ENCODE data around the gene GLRX2. TPM values are rescaled to one million over a fixed set of nuclear protein-coding genes. Genes with fewer than 3 reads are reported as not detected.

The GLRX2 gene
- polyA plus RNA-seq, 1 donor: 15.8 TPM

DNA sequence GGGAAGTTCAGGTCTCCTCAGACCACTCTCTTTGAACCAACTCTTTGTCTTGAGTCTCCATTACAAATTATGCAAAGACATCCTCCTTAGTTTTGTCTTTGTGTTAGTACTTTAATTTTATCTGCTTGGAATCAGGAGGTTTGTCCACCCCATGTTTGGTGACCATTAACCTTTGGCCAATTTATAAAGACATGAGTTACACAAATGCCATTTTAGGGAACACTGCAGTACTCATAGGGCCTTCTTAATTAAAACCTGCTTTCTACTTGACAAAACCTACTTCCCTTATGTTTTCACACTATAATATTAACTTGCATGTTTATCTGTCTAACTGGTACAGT is 8.7 kb upstream of the GLRX2 start:
- DNase-seq: no peak

DNA sequence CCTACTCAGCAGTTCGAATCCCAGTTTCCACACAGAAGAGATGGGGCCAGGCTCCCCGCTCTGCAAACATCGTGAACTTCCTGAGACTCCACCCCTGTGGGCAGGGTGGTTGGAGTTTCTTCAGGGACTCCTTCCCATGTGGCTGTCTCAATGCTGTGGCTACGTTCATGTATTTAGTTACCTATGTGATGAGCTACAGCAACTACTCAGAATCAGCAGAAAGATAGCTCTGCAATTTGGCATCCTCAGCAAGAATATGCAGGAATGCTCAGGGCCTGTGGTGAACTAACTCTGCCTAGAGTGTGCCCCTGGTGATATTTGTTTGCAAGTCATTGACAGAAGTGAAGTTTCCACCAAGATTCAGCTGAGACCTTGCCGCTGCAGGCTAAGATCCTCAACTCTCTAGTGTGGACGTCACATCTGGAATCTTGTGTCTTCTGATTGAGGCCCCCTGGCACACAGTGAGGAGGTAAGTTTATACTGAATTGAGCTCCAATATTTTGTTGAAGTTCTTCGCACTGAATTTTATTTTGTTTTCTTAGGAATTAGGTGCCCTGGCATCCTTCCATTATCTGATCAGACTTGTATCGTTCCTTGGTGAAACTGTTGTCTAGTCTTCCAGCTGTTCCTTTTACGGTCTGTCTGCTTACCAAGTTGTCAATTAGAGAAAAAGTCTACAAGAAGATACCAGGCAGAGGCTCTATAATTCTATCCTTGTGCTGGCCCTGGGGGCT is 8.2 kb upstream of the GLRX2 start:
- DNase-seq: no peak

DNA sequence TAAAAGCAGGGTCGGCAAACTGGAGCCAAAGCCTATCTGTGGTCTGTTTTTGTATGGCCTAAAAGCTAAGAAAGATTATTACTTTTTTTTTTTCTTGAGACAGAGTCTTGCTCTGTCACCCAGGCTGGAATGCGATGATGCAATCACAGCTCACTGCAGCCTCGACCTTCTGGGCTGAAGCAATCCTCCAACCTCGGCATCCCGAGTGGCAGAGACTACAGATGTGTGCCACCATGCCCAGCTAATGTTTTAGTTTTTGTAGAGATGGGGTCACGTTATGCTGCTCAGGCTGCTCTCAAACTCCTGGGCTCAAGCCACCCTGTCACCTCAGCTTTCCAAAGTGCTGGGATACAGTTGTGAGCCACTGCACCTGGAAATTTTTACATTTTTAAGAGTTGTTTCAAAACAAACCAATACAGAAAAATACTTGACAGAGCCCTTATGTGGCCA is 6.5 kb upstream of the GLRX2 start:
- no peak for DNase-seq

DNA sequence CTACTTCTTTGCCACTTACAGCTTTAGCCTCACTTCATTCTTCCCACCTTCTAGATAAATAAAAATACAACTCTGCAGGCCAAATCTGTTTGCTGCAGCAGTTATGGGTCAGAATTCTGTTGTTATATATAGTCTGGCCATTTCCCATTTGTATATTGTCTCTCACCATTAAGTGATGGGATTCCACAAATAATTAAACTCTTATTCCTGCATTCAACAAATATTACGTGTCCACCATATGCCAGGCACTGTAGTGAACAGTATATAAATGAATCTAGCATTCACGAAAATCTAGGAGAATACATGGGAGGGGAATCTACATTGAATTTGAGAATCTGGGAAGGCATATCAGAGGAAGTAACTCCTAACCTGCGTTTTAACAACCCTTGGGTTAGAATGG is 5.7 kb upstream of the GLRX2 start:
- no peak for DNase-seq

DNA sequence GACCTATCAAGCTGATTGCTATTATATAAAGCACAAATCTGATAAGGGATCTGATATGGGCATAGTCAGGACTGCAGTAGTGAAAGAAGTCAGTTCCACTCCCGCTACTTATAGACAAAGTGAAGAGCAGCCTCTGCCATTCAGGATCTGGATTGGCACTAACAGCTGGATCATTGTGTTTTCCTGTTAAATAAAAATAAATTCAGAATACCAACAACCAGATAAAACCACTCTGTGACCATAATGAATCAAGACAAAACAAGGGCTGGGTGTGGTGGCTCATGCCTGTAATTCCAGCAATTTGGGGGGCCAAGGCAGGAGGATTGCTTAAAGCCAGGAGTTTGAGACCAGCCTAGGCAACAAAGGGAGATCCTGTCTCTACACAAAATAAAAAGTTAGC is 5.0 kb upstream of the GLRX2 start:
- no peak for DNase-seq

DNA sequence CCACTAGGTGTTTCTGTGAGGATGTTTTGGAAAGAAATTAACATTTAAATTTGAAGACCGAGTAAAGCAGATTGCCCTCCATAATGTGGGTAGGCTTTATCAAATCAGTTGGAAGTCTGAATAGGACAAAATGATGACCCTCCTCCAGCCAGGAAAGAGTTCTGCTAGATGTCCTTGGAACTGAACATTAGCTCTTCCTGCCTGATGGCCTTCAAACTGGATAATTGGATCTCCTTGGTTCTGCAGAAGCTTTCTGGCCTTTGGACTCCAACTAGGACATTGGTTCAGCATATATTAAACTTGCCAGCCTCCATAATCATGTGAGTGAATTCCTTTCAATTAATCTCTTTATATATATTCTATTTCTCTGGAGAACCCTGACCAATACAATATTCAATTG is 4.4 kb upstream of the GLRX2 start:
- DNase-seq: no peak

DNA sequence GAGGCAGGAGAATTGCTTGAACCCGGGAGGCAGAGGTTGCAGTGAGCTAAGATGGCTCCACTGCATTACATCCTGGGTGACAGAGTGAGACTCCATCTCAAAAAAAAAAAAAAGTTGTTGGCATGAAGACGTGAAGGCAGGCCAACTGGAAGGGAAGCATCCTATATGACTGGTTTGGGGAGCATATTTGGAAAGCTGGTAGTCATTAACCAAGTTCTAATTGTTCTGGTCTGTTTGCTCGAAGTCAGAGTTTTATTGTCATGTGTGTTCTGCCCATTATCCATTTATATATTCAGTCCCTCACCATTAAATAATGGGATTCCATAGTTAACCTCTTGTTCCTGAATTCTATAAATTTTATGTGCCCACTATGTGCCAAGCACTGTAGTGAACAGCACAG is 3.3 kb upstream of the GLRX2 start:
- DNase-seq: no peak

DNA sequence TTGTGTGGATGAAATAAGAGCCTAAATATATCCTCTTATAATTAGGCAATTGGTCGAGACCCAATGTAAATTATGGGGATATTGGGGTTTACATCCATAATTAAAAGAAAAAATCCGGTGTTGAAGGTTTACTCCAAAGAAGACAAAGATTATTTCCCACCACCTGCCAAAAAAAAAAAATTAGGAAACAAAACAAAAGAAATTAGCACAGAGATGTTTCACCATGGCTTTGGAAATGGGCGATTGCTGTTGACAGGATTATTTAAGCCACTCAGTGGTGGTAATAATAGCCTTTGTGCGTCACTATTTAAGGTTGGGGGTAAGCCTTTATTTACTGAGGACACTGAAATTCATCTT is 585 bp upstream of the GLRX2 start:
- DNase-seq: no peak

DNA sequence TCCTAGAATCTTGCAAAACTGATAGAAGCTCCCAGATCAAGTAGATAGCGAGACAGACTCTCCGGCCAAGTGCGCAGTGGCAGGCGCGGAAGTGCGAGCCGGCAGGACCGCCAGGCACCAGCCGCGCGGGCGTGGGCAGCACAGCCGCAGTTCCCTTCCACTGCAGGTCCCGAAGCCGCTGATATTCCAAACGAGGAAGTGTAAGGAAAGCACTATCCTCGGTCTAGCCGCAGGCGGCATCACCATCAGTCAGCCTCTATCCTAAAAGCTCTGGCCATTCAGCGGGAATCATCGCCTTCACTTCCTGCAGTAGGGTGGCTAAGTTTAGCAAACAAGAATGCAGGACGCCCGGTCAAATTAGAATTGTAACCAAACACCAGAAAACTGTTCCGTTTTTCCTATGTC is 710 bp downstream of the GLRX2 start:
- DNase-seq: no peak

DNA sequence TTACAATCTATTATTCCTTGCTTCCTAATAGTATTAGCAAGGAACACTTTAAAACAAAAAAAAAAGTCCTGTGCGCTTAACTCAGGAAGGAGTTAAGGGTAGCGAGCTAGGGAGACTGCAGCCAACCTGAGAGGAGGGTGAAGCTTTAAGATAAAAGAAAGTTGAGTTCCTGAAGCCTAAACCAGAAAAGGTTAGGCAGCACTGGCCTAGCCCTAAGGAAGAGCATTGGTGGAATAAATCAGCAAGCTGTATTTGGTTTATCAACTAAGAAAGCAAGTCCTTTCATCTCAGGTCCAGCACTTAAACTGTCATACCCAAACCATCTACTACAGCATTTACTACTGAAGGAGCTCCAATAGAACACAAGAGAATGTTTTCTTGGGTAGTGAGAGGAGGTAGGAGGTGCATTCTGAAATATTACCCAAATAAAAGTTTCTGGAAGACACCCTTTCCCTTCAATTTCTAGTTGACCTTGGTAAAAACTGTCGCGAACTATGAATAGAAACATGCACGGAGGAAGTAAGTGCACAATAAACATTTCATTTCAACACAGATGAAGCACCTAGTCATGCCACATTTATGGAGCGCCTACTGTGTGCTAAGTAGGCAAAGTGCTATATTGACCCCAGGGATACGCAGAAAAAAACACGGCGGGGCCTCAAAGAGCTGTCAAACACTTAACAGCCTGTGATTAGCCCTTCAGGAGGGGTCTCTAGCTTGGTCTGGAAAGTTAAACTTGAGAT is 1.3 kb downstream of the GLRX2 start:
- DNase-seq: no peak

DNA sequence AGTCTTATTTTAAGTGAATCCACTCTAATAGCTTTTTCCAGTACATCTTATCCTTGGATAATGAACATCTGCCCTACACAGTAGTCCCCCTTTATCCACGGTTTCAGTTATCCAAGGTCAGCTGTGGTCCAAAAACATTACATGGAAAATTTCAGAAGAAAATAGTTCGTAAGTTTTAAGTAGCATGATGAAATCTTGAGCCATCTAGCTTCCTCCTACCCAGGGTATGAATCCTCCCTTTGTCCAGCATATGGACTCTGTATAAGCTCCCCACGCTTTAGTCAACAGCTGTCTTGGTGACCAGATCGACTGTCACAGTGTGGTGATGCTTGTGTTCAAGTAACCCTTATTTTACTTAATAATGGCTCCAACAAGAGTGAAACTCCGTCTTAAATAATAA is 2.6 kb downstream of the GLRX2 start:
- no peak for DNase-seq

DNA sequence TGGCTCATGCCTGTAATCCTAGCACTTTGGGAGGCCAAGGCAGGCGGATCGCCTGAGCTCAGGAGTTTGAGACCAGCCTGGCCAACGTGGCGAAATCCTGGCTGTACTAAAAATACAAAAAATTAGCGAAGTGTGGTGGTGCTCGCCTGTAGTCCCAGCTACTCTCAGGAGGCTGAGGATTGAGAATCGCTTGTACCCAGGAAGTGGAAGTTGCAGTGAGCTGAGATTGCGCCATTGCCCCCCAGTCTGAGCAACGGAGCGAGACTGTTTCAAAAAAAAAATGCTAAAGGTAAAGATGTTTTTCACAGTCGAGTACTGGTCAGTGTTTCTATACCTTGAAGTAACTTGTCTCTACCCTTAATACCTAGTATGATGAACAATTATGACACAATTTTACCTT is 11.1 kb downstream of the GLRX2 start:
- DNase-seq: no peak

DNA sequence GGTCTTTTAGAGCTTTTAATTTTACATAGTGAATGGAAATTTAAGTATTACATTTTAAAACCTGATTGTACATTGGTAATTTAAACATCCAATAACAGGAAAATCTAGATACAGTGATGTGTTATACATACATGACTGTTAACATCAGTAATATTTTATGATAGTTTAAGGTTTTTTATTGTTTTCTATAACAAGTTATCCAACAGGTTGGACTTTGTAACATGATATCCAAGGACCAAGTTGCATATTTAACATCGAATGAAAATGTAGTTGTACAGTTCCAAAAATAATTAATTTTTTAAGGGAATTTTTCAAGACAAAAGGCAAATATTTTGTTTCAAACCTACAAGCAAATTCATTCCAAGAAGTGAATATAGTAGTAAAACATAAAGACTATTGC is 14.3 kb downstream of the GLRX2 start:
- DNase-seq: no peak

DNA sequence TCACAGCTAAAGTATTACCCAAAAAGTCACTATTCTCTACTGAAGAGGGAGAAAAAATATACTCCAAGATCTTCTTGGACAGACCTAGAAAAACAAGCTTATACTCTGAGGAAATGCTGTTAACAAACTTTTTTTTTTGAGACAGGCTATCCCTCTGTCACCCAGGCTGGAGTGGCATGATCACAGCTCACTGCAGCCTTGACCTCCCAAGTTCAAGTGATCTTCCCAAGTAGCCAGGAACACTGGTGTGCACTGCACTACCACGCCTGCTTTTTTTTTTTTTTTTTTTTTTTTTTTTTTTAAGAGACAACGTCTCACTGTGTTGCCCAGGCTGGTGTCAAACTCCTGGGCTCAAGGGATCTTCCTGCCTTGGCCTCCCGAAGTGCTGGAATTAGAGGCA is 17.3 kb downstream of the GLRX2 start:
- DNase-seq: no peak

DNA sequence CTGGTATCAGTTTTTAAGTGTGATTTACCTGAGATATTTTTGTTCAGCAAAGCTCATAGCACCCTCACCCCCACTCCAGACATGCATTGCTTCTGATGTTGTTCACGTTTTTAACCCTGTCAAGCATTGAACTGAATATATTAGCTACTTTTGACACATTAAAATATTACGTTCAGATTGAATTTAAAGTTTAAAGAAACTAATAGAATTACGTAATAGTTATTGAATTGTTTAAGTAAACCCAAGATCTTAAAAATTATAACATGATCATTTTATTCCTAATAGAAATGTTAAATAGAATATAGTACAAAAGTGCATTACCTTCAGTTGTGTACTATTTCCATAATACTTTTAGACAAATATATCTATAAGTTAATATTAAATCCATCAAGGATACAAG is 18.9 kb downstream of the GLRX2 start:
- no peak for DNase-seq

DNA sequence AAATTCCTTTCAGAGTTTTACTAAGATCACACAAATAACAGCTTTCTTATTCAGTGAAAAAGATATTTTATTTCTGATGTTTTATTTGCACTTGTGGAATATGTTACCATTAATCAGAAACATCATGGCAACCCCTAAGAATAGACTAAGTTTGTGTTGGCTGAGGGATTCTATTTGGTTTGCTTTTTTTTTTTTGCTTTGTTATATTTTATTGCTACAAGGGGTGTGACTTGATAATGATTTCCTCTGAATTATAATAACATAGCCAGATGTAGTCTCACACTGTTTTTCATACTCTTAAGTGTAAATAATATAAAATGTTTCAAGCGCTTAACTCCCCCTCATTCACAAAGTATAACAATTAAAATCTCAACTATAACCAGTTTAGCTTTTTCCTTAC is 20.0 kb downstream of the GLRX2 start:
- no peak for DNase-seq

DNA sequence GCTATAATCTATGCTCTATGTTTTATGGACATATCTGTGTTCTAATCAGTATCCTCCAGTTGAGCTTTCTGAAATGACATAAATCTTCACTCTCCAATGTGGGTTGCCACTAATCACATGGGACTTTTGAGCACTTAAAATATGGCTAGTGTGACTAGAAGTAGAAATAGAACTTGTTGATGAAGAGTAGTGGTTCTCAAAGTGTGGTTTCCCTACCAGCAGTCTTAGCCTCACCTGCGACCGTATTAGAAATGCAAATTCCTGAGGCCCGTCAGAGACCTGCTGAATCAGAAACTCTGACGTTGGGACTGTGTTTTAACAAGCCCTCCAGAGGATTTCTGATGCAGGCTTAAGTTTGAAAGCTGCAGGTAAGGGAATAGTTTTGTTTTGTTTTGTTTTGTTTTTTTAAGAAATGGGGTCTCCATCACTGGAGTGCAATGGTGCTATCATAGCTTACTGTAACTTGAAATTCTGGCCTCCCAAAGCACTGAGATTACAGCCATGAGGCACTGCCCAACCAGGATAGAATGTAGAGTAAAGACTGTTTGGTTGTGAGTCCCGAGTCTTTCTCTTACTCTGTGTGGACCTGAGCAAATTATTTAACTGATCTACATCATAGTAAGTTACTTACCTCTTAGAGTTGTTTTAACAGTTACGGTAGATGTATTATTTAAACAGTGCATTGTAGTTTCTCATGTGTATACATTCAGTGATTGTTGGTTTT is 21.7 kb downstream of the GLRX2 start:
- no peak for DNase-seq

DNA sequence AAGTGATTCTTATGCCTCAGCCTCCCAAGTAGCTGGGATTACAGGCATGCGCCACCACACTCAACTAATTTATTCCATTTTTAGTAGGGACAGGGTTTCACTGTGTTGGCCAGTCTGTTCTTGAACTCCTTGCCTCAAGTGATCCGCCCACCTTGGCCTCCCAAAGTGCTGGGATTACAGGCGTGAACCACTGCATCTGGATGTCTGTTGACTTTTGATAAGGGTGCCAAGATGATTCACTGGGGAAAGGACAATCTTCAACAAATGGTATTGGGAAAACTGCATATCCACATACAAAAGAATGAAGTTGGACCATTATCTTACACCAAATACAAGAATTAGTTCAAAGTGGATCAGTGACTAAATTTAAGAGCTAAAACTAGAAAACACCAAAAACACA is 26.0 kb downstream of the GLRX2 start:
- DNase-seq: no peak

DNA sequence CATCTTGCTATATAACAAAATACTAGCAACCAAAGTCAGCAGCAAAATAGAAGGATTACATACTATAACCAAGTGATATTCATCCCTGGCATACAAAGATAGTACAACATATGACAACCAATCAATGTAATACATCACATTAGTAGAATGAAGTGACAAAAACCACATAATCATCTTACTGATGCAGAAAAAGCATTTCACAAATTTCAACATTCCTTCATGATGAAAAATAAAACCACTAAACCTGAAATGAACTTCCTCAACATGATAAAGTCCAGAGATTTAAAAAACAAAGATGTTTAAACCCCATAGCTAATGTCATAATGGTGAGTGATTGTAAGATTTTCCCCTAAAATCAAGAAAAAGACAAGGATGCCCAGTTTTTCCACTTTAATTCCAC is 27.2 kb downstream of the GLRX2 start:
- no peak for DNase-seq

DNA sequence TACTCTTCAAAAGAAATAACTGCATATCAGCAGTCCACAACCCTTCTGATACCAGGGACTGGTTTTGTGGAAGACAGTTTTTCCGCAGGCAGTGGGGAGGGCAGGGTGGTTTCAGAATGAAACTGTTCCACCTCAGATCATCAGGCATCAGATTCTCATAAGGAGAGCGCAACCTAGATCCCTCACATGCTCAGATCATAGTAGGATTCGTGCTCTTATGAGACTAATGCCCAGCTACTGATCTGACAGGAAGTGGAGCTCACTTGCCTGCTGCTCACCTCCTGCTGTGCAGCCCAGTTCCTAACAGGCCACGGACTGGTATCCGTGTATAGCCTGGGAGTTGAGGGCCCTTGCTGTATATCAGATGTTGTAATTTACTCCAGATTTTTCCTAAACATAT is 34.3 kb downstream of the GLRX2 start:
- DNase-seq: no peak

DNA sequence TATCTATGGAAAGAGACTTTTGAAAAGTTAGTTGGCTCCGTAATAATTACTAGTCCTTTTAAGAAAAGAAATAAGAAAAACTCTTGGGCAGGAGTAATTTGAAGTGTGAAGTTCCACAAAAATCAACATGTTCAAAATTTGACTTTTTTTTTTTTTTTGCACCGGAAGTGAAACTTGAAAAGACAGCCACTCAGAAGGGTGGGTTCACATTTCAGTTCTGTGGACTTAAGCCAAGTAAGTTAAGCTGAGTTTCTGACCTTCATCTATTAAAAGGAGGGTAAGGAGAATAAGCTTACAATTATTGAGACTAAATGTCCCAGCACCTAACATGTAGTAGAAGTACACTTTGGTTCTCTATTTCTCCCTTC is 34.8 kb downstream of the GLRX2 start:
- no peak for DNase-seq

DNA sequence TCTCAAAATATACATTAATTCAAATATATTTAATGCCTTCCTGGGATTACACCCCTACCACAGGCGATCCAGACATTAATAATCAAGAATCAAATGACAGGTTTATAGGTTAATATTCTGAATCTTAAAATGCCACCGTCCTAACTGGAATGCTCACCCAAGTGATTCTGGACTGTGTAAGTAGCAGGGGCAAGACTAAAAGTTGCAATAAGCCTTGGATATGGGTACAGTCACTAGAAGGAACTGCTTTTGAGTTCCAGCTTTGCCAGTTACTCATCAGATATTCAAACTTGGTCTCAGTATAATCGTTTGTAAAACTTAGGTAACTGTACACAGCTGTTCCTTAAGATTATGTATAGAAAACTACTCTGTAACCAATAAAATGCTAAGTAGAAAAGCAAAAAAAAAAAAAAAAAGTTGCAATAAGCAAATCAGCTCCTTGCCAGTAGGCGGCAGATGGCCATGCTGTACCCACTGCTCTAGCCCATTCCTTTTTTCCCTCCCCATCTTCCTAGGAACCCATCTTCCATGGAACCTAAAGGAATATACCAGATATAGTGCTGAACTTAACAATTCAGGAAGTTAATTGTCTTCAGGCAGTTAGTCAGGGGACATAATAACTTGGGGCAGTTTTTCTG is 35.3 kb downstream of the GLRX2 start:
- DNase-seq: no peak

DNA sequence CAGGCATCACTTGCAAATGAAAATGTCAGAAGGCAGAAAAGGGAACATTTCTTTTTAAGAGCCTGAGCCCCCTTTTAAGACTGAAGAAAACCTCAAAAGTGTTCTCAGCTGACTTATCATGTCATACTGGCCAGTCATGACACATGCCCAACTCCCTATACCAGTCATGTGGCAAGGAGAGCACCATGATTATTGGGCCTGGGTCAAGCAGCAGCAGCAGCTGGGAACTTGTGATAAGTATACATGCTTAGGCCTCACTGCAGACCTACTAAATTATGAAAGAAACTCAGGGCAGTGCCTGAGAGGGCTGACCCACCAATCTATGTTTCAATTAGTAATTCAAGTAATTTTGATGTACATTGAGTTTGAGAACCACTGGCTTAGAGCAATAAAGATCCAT is 37.2 kb downstream of the GLRX2 start:
- no peak for DNase-seq
